Iris pigment epithelial cell (primary cell): ENCODE measurements around the gene SCAMP1.
A peak's percentile ranks its signal among the peaks of the same experiment; 100 is the strongest.
"Not testable (repeated sequence)": the region's sequence is repeated elsewhere in the genome, so short reads cannot be mapped to it uniquely, and the experiment has no call there.

Source experiments
- DNase-seq: peaks from one replicate; pipeline ENCODE4 v3.0.0-alpha.2; 2011; ENCODE audit warnings: low read depth

SCAMP1 gene, protein sequence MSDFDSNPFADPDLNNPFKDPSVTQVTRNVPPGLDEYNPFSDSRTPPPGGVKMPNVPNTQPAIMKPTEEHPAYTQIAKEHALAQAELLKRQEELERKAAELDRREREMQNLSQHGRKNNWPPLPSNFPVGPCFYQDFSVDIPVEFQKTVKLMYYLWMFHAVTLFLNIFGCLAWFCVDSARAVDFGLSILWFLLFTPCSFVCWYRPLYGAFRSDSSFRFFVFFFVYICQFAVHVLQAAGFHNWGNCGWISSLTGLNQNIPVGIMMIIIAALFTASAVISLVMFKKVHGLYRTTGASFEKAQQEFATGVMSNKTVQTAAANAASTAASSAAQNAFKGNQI

DNA sequence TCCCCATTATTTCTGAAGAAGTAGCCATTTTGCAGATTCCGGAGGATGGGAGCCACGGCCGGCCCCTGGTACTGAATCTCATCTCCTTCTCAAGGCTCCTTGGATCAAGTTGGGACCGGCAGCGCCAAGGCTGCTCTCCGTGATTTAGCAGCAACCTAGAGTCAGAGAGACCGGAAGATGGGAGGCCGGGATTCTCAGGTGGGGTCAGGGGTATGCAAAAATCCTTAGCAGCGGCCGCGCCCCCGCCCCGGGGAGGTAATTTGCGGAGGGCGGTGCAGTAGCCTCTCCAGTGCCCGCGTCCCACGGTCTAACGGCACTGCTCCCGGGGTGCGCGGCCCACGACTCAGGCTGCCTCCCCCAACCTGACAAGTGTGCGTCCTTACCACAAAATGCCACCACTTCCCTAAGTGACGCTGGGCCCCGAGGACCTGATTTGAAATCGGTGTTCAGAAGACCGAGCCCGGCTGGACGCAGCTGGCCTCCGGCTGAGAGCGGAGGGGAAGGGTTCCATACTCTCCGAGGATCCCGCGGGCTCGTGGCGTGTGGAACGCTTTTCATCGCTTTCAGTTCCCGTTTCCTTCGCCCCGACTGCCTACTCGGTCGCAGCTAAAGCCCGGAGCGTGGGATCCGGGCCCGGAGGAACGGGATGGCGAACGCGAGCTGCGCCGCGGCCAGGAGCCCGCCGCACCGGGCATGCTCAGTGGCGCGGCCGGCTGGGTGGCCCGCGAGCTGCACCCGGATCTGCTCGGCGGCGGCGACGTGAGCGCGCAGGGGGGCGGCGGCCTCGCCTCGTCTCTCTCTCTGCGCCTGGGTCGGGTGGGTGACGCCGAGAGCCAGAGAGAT is at the start of gene SCAMP1:
TSS of gene SCAMP1 (plus strand) at position 787 of the 843 bp plus-strand sequence. CDS start at position 842, 55 bp downstream.
- peak; percentile 93 for DNase-seq

DNA sequence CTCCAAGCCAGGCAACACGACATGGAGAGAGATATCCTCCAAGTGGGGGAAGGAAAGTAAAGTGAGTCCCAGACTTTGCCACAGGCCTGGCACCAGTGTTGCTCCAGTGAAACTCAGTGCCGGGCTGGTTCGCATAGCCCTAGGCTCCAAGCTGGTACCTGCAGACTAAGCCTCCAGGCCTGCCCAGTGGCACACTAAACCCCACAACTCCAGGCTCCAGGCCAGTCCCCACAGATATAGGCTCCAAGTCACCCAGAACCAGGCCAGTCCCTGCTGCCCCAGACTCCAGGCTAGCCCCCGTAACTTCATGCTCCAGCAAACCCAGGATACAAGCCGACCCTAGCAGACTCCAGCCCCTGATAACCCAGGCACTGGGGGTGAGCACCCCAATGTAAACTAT is 42.9 kb upstream of the SCAMP1 start:
- DNase-seq = no peak

DNA sequence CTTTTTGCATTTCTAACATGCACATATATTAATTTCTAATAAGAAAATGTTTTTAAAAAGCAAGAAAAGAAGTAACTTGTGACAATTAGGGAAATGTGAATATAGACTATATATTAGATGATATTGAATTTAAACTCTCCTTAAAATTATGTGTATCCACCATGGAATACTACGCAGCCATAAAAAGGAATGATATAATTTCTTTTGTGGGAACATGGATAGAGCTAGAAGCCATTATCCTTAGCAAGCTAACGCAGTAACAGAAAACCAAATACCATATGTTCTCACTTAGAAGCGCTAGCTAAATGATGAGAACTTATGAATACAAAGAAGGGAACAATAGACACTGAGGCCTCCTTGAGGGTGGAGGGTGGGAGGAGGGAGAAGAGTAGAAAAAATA is 42.1 kb upstream of the SCAMP1 start:
- DNase-seq = no peak

DNA sequence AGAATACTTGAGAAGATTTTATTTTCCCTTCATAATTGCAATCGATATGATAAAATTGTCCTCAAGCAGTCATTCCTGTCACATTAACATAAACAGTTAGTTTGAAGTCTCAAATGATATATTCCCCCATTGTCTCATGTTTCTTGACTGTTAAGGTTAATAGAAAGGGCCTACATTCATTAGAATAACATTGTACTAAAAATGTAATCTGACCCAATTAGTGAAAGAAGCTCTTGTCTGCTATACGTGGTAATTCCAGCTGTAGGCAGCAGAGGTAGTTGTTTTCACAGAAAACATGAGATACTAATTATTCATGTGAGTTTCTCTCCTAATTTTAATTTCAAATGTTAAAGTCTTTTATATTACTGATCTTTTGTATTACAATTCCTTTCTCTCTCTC is 40.0 kb upstream of the SCAMP1 start:
- DNase-seq = peak; percentile 57

DNA sequence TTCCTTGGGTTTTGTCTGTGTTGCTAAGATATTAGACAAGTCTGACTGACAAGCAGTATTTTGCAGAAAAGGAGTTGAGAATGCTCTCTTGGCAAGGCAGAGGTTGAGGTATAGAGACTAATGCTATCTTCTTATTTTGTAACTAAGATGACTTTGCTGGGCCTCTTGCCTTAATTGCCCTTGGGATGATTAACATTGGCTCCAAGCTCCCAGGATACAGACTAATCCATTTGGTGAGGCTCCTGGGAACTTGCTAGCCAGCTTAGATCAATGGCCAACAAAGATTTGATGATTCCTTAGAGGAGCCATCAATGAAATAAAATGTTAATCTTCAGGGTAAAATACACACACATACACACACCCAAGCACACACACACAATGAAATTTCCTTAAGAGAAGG is 37.2 kb upstream of the SCAMP1 start:
- DNase-seq = no peak

DNA sequence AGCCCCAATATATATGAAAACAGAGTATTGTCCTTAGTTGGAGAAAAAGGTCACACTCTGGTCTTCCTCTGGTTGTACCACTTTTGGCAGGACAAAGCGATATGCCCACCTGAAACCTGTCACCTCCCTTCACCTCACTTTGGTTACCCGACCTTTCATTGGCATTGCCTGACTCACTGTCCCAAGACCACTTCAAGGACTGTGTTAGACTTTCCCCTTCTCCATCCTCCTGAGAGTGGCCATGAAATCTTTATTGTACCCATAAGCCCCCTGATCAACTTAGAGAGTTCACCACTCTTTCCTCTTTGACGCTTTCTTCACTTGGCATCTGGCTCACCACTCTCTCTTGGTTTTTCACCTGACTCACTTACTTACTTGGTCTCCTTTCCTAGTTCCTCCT is 33.5 kb upstream of the SCAMP1 start:
- no peak for DNase-seq

DNA sequence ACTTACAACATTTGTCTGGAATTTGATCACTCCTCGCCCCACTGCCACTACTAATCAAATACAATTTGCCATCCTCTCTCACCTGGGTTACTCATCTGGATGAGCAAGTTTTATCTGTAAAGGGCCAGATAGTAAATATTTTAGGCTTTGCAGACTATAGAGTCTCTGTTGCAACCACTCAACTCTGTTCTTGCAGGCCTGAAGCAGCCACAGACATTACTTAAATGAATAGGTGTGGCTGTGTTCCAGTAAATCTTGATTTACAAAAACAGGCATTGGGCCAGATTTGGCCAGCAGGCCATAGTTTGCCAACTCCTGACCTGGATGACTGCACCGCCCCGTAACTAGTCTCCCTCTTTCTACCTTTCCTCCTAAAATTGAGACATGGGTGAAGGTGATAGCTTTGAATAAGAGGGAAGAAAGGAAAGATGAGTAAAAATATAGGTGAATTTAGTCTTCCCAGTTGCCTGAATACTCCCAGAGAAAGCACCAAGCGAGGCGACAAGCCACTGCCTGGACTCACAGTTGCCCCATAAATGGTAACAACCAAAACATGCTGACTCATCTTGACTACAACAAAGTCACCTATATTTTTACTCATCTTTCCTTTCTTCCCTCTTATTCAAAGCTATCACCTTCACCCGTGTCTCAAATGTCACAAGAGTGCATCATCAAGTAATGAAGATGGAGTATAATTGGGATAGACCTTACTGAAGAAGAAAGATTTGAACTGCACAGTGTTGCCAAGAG is 32.5 kb upstream of the SCAMP1 start:
- DNase-seq = peak; percentile 17

DNA sequence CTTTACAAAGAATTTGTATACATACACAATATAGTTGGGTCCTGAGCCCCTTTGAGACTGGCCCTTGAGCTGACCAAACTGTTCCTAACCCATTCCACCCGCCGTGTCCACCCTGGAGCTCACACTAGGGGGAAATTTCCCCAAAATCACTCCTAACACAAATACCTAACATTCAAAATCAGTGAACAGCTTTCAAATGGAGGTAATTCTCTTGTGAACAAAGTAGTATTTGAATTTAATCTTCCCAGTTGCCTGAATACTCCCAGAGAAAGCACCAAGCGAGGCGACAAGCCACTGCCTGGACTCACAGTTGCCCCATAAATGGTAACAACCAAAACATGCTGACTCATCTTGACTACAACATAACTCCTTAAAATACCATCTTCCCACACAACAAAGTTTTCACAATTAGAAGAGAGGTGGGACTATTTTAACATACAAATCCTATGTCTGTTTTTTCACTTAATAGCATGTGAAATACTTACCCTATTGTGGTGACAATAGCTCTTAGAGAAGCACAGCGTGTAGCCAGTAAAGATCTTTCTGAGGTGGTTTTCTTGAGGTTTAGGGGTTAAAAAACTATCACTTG is 31.7 kb upstream of the SCAMP1 start:
- DNase-seq = peak; percentile 51

DNA sequence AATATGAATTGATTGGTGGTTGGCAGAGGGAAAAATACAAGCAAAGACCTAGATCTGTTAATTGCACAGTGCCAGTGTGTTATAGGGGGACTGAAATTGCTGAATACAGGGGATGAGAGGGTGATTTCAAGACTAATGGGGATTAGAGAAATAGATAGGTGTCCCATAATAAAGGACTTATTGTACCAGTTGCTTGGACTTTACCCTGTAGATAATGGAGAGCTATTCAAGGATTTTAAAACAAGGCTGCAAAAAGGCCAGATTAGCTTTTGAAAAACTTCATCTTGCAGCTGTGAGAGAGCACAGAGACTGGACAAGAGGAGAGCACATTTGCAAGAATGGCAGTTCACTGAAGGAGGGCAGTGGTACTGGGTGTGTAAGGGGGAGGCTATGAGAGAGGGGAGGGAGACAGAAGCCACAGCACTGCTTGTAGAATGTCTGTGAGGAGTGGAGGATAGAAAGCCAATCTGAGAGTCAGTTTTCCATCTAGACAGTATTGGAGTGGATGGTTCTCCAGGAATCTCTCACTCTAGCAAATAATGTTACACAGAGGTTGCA is 28.8 kb upstream of the SCAMP1 start:
- no peak for DNase-seq

DNA sequence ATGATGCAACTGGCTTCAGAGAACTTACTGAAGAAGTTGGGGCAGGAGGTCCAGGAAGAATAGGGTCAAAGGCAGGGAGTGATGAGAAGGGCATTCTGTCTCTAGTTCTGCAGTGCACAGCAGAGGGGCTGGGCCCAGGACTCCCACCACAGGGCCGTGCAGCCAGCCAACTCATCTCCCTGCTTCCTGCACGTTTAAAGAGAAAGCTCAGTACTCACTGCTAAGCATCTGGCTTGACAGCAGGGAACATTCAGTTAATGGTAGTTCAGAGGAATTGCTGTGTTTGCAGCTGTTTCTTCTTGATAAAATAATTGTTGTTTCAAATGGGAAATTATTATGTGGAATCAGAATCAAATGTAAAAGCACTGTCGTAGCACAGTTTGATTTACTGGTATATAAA is 25.6 kb upstream of the SCAMP1 start:
- no peak for DNase-seq

DNA sequence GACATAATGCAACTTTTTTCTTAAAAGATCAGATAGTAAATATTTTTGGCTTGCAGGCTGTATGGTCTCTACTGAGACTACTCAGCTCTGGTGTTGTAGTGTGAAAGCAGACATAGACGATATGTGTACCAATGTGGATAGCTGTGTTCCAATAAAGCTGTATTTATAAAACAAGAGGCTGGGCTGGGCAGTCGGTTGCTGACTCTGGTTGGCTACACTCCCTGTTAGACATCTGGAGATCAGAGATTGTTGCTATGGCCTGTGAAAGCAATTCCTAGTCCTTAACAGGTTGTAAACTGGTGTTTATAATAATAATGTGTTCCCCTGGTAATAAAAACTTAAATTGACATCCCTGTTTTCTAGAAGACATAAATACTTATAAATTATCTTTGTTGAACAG is 24.4 kb upstream of the SCAMP1 start:
- no peak for DNase-seq

DNA sequence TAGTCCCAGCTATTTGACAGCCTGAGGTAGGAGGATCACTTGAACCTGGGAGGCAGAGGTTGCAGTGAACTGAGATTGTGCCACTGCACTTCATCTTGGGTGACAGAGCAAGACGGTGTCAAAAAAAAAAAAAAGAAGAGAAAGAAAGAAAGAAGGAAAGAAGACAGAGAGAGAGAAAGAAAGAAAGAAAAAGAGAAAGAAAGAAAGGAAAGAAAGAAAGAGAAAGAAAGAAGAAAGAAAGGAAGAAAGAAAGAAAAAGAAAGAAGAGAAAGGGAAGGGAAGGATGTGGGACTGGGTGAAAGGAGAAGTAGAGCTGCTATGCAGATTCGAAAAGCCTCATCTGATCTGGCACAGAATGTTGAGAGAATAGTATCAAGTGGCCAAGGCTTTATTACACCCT is 23.7 kb upstream of the SCAMP1 start:
- DNase-seq = no peak

DNA sequence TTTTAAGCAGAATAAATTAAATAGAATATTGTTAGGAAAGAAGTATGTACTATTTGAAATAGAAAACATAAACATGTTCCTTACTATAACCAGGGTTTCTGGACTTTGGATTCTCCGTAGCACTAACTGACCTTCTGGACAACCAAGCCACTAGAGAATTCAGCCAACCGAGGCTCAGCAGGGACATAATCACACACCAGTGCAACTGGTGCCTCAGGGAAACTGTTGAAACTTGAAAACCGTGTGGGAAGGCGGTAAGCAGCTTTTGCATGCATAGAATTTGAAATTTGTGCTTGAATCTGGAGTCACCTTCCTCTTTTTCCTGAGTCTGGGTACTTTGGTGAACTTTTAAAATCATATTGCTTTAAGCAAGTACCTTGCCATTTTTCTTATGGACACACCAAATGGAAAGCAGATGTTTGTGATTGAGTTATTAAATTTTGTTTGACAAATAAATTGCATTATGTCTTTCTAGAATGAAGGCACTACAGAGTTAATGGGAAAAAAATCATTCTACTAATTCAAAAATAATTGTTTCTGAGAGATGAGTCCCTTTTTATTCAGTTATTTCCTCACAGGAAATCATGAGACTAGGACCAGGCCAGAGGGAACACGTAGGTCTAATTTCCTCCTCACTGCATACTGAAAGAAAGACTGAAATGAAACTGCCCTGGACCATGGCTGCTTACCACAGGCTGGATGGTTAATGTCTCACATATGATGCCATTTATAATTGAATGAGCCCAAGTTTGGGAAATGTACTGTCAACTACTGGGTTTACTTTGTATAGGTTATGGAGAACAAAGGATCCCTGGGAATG is 20.6 kb upstream of the SCAMP1 start:
- no peak for DNase-seq

DNA sequence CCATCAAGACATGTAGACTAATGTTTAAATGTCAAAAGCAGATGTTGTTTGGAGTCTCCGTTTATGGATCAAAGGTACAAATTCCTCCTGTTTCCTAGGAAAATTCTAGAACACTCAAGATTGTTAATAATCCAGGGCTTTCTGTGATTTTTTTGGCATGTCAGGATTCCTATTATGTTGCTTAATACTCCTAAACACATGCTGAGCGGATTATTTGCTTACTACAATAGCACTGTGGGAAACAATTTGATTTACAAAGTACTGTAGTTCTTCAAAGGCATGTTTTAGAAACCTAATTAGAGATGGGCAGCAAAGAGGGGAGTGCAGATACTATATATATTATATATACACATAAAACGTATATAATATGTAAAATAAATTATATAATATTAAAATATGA is 19.0 kb upstream of the SCAMP1 start:
- no peak for DNase-seq

DNA sequence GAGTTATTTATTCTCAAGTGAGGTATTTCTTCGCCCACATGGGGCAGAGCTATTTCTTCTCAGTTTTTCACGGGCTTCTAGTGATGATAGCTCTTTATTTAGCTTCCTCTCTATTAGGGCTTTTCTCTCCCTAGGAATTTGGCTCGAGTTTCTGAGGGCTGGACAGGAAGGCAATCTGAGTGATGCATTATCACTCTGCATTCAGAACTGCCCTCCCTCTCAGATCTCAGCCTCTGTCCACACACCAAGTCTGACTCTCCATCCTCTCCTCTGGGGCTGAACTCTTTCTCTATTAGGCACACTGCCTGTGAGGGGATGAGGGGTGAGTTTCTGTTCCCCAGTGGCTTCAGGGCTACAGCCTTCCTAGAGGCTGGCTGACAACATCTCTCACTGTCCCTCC is 14.9 kb upstream of the SCAMP1 start:
- peak; percentile 66 for DNase-seq

DNA sequence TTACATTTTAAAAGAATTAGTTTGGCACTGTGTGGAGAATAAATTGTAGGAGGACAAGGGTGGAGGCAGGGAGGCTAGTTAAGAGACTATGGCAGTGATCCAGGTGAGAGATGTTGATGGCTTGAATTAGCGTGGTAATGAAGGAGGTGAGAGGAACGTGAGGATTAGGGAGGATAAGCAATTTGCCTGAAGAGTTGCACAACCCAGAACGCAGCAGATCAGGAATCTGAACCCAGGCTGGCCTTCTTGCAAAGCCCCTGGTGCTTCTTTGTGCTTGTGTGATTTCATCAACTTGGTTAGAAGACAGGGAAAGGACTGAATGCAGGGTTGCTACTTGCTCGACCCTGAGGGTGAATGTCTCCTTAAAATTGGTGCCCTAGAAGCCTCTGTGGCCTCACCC is 6.9 kb upstream of the SCAMP1 start:
- peak; percentile 32 for DNase-seq

DNA sequence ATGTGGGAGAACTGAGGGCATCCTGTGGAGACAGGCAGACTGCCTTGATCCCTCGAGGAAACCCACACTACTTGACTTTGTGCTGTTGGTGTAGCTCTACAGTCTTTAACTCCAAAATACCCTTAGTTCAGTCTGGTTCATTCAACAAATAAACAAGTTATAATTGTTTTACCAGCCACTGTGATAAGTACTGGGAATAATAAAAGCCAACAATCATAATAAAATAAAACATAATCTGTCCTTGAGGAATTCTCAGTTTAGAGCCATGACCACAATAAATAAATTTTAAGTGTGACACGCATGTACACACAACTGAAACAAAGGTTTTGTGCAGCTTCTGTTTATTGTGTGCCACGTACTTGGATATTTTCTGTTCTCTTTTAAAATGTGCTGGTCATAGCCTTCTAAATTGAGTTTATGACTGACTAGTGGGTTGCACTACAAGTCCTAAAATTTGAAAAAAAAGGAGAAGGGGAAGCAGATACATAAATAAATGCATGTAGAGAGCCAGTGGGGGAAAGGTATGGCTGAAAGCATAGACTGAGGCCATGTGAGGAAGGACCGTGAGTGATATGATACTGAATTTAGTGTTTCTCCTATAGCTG is 6.2 kb upstream of the SCAMP1 start:
- no peak for DNase-seq

DNA sequence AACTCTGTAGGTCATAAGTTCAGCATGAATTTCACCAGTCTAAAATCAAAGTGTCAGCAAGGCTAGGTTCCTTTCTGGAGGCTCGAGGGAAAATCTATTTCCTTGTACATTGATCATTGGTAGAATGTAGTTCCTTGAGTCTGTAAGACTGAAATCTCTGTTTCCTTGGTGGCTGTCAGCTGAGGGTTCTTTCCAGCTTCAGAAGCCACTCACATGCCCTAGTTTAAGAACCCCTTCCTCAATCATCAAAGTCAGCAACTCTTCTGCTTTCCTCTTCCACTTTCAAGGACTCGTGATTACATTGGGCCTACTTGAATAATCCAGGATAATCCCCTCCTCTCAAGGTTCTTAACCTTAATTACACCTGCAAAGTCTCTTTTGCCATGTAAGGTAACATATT is 4.9 kb upstream of the SCAMP1 start:
- DNase-seq = no peak

DNA sequence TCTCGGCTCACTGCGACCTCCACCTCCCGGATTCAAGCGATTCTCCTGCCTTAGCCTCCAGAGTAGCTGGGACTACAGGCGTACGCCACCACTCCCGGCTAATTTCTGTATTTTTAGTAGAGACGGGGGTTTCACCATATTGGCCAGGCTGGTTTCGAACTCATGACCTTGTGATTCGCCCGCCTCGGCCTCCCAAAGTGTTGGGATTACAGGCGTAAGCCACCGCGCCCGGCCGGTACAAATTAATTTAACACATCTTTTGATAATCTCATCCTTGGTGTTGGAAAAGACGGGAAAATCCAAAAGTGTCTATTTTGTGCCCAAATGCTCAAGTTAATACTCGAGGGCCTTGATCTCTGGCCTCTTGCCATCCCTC is 974 bp upstream of the SCAMP1 start:
- not testable (repeated sequence) for DNase-seq

DNA sequence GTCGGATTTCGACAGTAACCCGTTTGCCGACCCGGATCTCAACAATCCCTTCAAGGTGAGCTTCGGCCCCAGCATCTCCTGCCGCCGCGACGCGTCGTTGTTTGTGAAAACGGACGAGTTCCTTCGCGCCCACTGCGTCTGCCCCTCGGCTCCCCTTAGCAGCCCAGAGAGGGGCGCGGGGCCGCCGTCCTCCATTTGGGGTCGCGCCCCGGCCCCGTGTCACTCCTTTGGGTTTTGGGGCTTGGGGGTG is 182 bp downstream of the SCAMP1 start:
- DNase-seq = no peak
